Fibroblast of pulmonary artery (primary cell): ENCODE measurements around the gene DCHS1.

Source experiments
- DNase-seq: peaks from one replicate; pipeline ENCODE4 v3.0.0-alpha.2; 2010; ENCODE audit warnings: low read depth
- H3K4me3 ChIP-seq: replicated peaks from 2 replicates; pipeline ENCODE4 v1.5.1; 2011; ENCODE audit warnings: low read depth, mild to moderate bottlenecking, control low read depth, low read length, moderate library complexity
- TF ChIP-seq, protein P1 (sequence below): IDR thresholded peaks from 2 replicates; pipeline ENCODE4 v1.5.1; 2011; ENCODE audit warnings: mild to moderate bottlenecking, control low read depth, low read length, inconsistent platforms; ENCODE audit errors: missing control alignments

The DCHS1 gene

GRCh38 chr11:6658647-6659046 is 3.0 kb upstream of the DCHS1 start:
- H3K4me3 ChIP-seq, result no peak overlapping the region
- no peak for DNase-seq
- TF ChIP-seq, protein P1, sequence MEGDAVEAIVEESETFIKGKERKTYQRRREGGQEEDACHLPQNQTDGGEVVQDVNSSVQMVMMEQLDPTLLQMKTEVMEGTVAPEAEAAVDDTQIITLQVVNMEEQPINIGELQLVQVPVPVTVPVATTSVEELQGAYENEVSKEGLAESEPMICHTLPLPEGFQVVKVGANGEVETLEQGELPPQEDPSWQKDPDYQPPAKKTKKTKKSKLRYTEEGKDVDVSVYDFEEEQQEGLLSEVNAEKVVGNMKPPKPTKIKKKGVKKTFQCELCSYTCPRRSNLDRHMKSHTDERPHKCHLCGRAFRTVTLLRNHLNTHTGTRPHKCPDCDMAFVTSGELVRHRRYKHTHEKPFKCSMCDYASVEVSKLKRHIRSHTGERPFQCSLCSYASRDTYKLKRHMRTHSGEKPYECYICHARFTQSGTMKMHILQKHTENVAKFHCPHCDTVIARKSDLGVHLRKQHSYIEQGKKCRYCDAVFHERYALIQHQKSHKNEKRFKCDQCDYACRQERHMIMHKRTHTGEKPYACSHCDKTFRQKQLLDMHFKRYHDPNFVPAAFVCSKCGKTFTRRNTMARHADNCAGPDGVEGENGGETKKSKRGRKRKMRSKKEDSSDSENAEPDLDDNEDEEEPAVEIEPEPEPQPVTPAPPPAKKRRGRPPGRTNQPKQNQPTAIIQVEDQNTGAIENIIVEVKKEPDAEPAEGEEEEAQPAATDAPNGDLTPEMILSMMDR, result no peak

DNA sequence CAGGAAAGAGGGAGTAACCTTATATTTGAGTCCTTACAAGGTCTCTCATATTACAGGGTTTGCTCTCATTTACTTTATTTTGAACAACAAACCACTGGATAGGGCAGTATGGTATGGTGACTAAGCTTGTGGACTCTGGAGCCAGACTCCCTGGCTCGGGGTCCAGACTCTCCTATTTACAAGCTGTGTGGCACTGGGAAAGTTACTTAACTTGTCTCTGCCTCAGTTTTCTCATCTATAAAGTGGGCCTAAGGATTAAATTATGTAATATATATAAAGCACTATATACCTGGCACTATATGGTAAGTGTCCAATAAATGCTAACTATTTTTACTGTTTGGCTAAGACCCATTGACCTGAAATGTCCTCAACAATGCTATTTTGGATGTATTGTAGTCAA is 1.7 kb upstream of the DCHS1 start:
- H3K4me3 ChIP-seq, result no peak overlapping the region
- TF ChIP-seq, protein P1, result no peak
- no peak for DNase-seq

- TF ChIP-seq, protein P1, result no peak
- no peak for DNase-seq
- no peak overlapping the region for H3K4me3 ChIP-seq
These were observed 1.3 kb upstream of the DCHS1 start for GRCh38 chr11:6656936-6657335.

- no peak overlapping the region for H3K4me3 ChIP-seq
- no peak for DNase-seq
- TF ChIP-seq, protein P1, result no peak
These were observed 941 bp upstream of the DCHS1 start for GRCh38 chr11:6656584-6656915.

- no peak for DNase-seq
- peak overlapping the region; percentile 4 for H3K4me3 ChIP-seq
- TF ChIP-seq, protein P1, result no peak
These were observed 404 bp downstream of the DCHS1 start for GRCh38 chr11:6655020-6655789.

- TF ChIP-seq, protein P1, result no peak
These were observed 1.2 kb downstream of the DCHS1 start for GRCh38 chr11:6654281-6655019.

More at GRCh38 chr11:6654281-6655019, 1.2 kb downstream of the DCHS1 start:
- H3K4me3 ChIP-seq, result no peak overlapping the region
- DNase-seq, result no peak
